Panc1 (cell line): ENCODE measurements around the gene HSPA12A. TPM values are rescaled to one million over a fixed set of nuclear protein-coding genes. Genes with fewer than 3 reads are reported as not detected.

Experiments used
- ATAC-seq: fragments of 200-7000 bp; cut with Tn5 transposase; 2 replicates; pipeline ENCODE4 v1.9.1; 2020; ENCODE audit warnings: mild to moderate bottlenecking, moderate library complexity
- BruUV-seq: library from RNA; stranded (reverse); fragments of 400-500 nt; replicated peaks from 2 replicates; lab custom pipeline; 2021; lab: Mats Ljungman, UMichigan
- CTCF ChIA-PET: fragments of 300-600 bp; sonication (Branson Sonifier 250); formaldehyde crosslinking; loops from one replicate; lab custom pipeline; 2022; ENCODE audit warnings: antibody characterized with exemption; lab: Charles Lee
- POLR2A ChIA-PET: fragments of 300-600 bp; sonication (Branson Sonifier 250); formaldehyde crosslinking; loops from one replicate; lab custom pipeline; 2022; ENCODE audit warnings: antibody characterized with exemption; lab: Charles Lee
- DNase-seq: peaks from one replicate; pipeline ENCODE4 v3.0.0-alpha.2; 2010; ENCODE audit warnings: low read depth, low spot score
- H3K27ac ChIP-seq: 2 replicates; pipeline ENCODE4 v1.5.1; 2011; ENCODE audit warnings: mild to moderate bottlenecking, low read length, inconsistent platforms
- H3K27me3 ChIP-seq: fragments of 200-500 bp; sonication (Bioruptor generic); 2 replicates; pipeline ENCODE4 v1.6.0; 2014; ENCODE audit warnings: low read length, inconsistent platforms; ENCODE audit not compliant: control insufficient read depth, insufficient read depth
- H3K36me3 ChIP-seq: fragments of 200-500 bp; sonication (Bioruptor generic); 2 replicates; pipeline ENCODE4 v1.5.1; 2014; ENCODE audit warnings: inconsistent platforms, mild to moderate bottlenecking, low read length, moderate library complexity; ENCODE audit not compliant: control insufficient read depth, insufficient read depth
- H3K4me1 ChIP-seq: 2 replicates; pipeline ENCODE4 v1.5.1; 2011; ENCODE audit warnings: inconsistent platforms, mild to moderate bottlenecking, low read length, moderate library complexity; ENCODE audit not compliant: control insufficient read depth, insufficient read depth
- H3K4me3 ChIP-seq, 2 experiments: 2 replicates each; pipeline ENCODE4 v1.5.1; 2011 to 2012; ENCODE audit warnings: low read depth in 2 of 2, low read length in 2 of 2, mild to moderate bottlenecking in 2 of 2, inconsistent platforms in 1 of 2, moderate library complexity in 1 of 2
- H3K9me3 ChIP-seq: fragments of 200-500 bp; sonication (Bioruptor generic); 2 replicates; pipeline ENCODE4 v1.5.1; 2014; ENCODE audit warnings: low read depth, mild to moderate bottlenecking, inconsistent platforms, low read length, moderate library complexity; ENCODE audit not compliant: control insufficient read depth, insufficient read depth
- CTCF ChIP-seq: fragments of 450-650 bp; IDR thresholded peaks from 2 replicates; pipeline ENCODE4 v1.5.1; 2017; ENCODE audit warnings: mild to moderate bottlenecking
- POLR2AphosphoS5 ChIP-seq: IDR thresholded peaks from 2 replicates; pipeline ENCODE4 v1.6.1; 2012; ENCODE audit warnings: mild to moderate bottlenecking, low read depth, low read length, moderate library complexity
- REST ChIP-seq, 2 experiments: IDR thresholded peaks; 2 replicates each; pipeline ENCODE4 v1.6.1; 2011 to 2012; ENCODE audit warnings: low read depth in 2 of 2, control low read depth in 1 of 2, low read length in 1 of 2, mild to moderate bottlenecking in 1 of 2, moderate library complexity in 1 of 2; ENCODE audit not compliant: insufficient read depth in 1 of 2
- SIN3A ChIP-seq: IDR thresholded peaks from 2 replicates; pipeline ENCODE4 v1.6.1; 2012; ENCODE audit warnings: low read depth, mild to moderate bottlenecking, low read length, moderate library complexity, borderline replicate concordance; ENCODE audit not compliant: insufficient read depth
- TCF7L2 ChIP-seq: IDR thresholded peaks from 2 replicates; pipeline ENCODE4 v1.6.1; 2011; ENCODE audit warnings: mild to moderate bottlenecking, low read depth, low read length, inconsistent platforms
- in situ Hi-C: cut with HindIII; loops from 2 replicates; pipeline ENCODE4 v1.10.0; 2016; ENCODE audit warnings: low sequenced_read_pairs, low pct_unique_long_range_greater_than_20kb
- intact Hi-C: fragments of 100-400 bp; cut with micrococcal nuclease; formaldehyde crosslinking; loops from one replicate; pipeline ENCODE4 v1.10.0; 2022; ENCODE audit not compliant: unreplicated experiment
- total RNA-seq: library from RNA; stranded (reverse); gene quantifications from one replicate; pipeline ENCODE4 v1.2.1, GENCODE V29; 2021; ENCODE audit not compliant: unreplicated experiment

Gene HSPA12A
- total RNA-seq, 1 experiment from 2014 or later: 7.7 TPM

GRCh38 chr10:116770281-116770680 is 27.9 kb upstream of the HSPA12A start:
- no peak overlapping the region for H3K4me3 ChIP-seq
- no peaks in the 10 kb centered on the region for H3K9me3 ChIP-seq
- peaks cover 4% of the 10 kb centered on the region for H3K27me3 ChIP-seq
- POLR2A ChIA-PET: no interaction called here
- TF ChIP-seq TCF7L2 (no peak), SIN3A (no peak), CTCF (no peak), POLR2AphosphoS5 (no peak), REST (IDR thresholded peaks at IDR 0.05; ENCODE audit: insufficient read depth in 1 of 2, low read depth in 2 of 2, low read length in 1 of 2) (no peak)
- DNase-seq (no peak), ATAC-seq (no peak)
- in situ Hi-C loops: loop anchor here (10.0 kb wide), 1 partner anchor 85 kb away; no protein-coding TSS in a partner anchor
- BruUV-seq: no TSS peak
- H3K36me3 ChIP-seq: no peaks in the 10 kb centered on the region
- H3K4me1 ChIP-seq: no peaks in the 10 kb centered on the region
- intact Hi-C loops: no loop called here
- no peak overlapping the region for H3K27ac ChIP-seq
- CTCF ChIA-PET: no interaction called here

- peaks cover 9% of the 10 kb centered on the region for H3K27me3 ChIP-seq
- intact Hi-C loops (no loop called here), in situ Hi-C loops (loop anchor here (10.0 kb wide), 1 partner anchor 85 kb away; no protein-coding TSS in a partner anchor)
- ATAC-seq (no peak), DNase-seq (no peak)
- ChIA-PET CTCF (no interaction called here), POLR2A (no interaction called here)
- BruUV-seq: no TSS peak
- H3K4me1 ChIP-seq: no peaks in the 10 kb centered on the region
- H3K4me3 ChIP-seq: no peak overlapping the region
- H3K9me3 ChIP-seq: no peaks in the 10 kb centered on the region
- no peak overlapping the region for H3K27ac ChIP-seq
- no peak for TF ChIP-seq REST (IDR thresholded peaks at IDR 0.05; ENCODE audit: insufficient read depth in 1 of 2, low read depth in 2 of 2, low read length in 1 of 2)
- H3K36me3 ChIP-seq: no peaks in the 10 kb centered on the region
Measured at GRCh38 chr10:116769791-116770190, 27.4 kb upstream of the HSPA12A start.
